ENCODE results near the gene KANK2. TPM values are rescaled to one million over a fixed set of nuclear protein-coding genes. Genes with fewer than 3 reads are reported as not detected.
"Not testable (repeated sequence)": the region's sequence is repeated elsewhere in the genome, so short reads cannot be mapped to it uniquely, and the experiment has no call there.

KANK2 gene
- total RNA-seq, 6 experiments from 2014 or later = 132 to 167 (median 156) TPM

DNA sequence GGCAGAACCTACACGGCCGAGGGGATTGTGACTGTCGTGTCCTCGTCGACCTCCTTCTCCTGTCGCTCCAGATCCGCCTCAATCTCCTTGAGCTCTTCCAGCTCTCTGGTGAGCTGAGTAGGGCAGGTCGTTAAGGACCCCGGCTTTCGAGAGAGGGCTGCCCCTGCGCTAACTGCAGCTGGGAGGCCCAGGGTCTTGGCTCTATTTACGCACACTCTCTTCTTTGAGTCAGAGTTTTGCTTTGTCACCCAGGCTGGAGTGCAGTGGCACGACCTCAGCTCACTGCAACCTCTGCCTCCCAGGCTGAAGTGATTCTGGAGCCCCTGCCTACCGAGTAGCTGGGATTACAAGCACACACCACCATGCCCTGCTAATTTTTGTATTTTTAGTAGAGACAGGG, 49.3 kb downstream of the KANK2 start:
- Mint-ChIP-seq H3K36me3 (ENCODE audit: low read depth) (peaks cover 21% of the 10 kb centered on the region), H3K27ac (no peak overlapping the region)
- no peak for DNase-seq

GRCh38 chr19:11145536-11145924, 51.8 kb downstream of the KANK2 start:
- Mint-ChIP-seq H3K4me1 (ENCODE audit: low read depth) (peaks cover 20% of the 10 kb centered on the region), H3K27ac (peak overlapping the region; percentile 53; the same call in 1 of the 2 replicates), H3K27me3 (ENCODE audit: insufficient read depth) (no peaks in the 10 kb centered on the region), H3K36me3 (ENCODE audit: low read depth) (peaks cover 21% of the 10 kb centered on the region), H3K9me3 (no peaks in the 10 kb centered on the region), H3K4me3 (no peak overlapping the region)
- DNase-seq = no peak
- TF ChIP-seq, protein P1, sequence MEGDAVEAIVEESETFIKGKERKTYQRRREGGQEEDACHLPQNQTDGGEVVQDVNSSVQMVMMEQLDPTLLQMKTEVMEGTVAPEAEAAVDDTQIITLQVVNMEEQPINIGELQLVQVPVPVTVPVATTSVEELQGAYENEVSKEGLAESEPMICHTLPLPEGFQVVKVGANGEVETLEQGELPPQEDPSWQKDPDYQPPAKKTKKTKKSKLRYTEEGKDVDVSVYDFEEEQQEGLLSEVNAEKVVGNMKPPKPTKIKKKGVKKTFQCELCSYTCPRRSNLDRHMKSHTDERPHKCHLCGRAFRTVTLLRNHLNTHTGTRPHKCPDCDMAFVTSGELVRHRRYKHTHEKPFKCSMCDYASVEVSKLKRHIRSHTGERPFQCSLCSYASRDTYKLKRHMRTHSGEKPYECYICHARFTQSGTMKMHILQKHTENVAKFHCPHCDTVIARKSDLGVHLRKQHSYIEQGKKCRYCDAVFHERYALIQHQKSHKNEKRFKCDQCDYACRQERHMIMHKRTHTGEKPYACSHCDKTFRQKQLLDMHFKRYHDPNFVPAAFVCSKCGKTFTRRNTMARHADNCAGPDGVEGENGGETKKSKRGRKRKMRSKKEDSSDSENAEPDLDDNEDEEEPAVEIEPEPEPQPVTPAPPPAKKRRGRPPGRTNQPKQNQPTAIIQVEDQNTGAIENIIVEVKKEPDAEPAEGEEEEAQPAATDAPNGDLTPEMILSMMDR (IDR thresholded peaks at IDR 0.05) = no peak

More for the DNA sequence above, 49.3 kb downstream of the KANK2 start:
- TF ChIP-seq, protein P1 (IDR thresholded peaks at IDR 0.05) = no peak
- no peak overlapping the region for H3K4me3 Mint-ChIP-seq
- no peaks in the 10 kb centered on the region for H3K9me3 Mint-ChIP-seq
- peaks cover 18% of the 10 kb centered on the region for H3K4me1 Mint-ChIP-seq (ENCODE audit: low read depth)
- H3K27me3 Mint-ChIP-seq (ENCODE audit: insufficient read depth) = no peaks in the 10 kb centered on the region; the same call in 1 of the 2 replicates

DNA sequence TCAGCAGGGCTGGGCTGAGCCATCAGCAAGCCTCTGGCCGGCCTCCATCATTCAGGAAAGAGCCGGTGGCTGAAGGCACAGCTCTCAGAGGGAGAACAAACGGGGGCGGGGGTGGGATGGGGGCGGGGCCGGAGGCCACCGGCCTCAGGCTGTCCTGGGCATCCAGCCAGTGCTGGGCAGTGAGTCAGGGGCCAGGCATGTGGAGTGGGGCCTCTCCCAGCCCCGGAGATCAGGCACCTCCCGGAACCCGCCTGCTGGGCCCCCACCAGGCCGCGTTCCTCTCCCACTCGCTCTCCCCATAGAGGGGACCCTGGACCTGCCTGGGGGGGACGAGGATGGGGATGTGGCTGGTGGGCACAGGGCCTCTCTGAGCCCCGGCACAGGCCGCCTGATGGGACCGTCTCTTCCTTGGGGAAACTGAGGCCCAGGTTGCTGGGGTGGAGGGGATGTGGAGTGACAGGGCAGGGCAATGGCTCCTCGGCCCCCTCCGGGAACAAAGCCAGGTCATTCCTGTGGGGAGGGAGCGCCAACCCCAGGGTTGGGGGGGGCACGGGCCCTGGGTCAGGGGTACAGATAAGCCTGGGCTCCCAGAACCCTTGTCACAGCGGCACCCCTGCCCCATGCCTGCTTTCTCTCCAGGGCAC, 54.7 kb downstream of the KANK2 start:
- TF ChIP-seq, protein P1 (IDR thresholded peaks at IDR 0.05) = no peak
- no peaks in the 10 kb centered on the region for H3K27me3 Mint-ChIP-seq (ENCODE audit: insufficient read depth)
- H3K4me3 Mint-ChIP-seq = peak overlapping the region; percentile 47
- peak overlapping the region; percentile 94 for H3K27ac Mint-ChIP-seq
- DNase-seq = peak; percentile 93
- H3K4me1 Mint-ChIP-seq (ENCODE audit: low read depth) = peaks cover 43% of the 10 kb centered on the region
- peaks cover 21% of the 10 kb centered on the region for H3K36me3 Mint-ChIP-seq (ENCODE audit: low read depth)
- no peaks in the 10 kb centered on the region for H3K9me3 Mint-ChIP-seq

DNA sequence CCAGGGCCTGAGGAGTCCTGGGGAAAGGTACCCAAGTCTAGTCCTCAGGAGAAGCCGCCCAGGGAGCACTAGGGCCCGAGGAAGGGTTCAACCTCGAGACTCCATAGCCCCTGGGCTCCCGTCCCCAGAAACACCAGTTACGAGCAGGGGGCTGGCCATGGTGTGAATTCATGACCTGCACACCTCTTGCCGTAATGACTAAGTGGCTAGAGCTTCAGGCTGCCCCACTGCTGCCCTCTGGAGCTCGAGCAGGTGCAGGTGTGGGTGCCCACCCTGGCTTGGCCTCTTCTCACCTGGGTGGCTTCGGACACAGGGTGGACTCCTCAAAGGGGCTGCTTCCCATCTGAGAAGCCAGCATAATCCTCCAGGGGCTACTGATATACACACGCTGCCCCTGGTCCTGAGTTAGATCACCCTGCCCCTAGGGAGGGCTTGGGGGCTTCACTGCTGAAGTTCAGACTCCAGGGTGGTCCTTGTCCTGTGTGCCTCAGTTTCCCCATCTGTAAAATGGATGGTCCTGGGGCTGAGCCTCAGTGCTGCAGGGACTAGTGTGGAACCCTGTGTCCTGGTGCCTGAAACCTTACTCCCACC, 55.3 kb downstream of the KANK2 start:
- Mint-ChIP-seq H3K9me3 (no peaks in the 10 kb centered on the region), H3K4me3 (peak overlapping the region; percentile 45), H3K4me1 (ENCODE audit: low read depth) (peaks cover 47% of the 10 kb centered on the region), H3K36me3 (ENCODE audit: low read depth) (peaks cover 19% of the 10 kb centered on the region), H3K27me3 (ENCODE audit: insufficient read depth) (no peaks in the 10 kb centered on the region), H3K27ac (peak overlapping the region; percentile 75)
- DNase-seq = no peak
- TF ChIP-seq, protein P1 (IDR thresholded peaks at IDR 0.05) = no peak; the same call in 1 of the 2 replicates

DNA sequence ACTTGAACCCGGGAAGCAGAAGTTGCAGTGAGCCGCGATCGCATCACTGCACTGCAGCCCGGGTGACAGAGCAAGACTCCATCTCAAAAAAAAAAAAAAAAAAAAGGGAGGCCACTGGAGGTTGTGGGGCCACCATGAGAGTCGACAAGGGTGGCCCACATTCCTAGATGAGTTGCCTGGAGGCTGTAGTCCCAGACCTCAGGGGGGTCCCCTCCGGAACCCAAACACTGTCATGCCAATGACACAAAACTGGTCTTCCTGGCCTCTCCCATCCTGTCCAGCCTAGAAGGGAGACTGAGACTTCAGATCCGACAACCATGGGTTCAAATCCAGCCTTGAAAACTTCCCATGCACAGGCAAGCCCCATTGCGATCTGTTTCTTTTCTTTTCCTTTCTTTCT, 56.4 kb downstream of the KANK2 start:
- TF ChIP-seq, protein P1 (IDR thresholded peaks at IDR 0.05) = no peak
- no peak for DNase-seq
- peaks cover 56% of the 10 kb centered on the region for H3K4me1 Mint-ChIP-seq (ENCODE audit: low read depth)
- peak overlapping the region; percentile 5; the same call in 1 of the 2 replicates for H3K27ac Mint-ChIP-seq
- peaks cover 10% of the 10 kb centered on the region for H3K36me3 Mint-ChIP-seq (ENCODE audit: low read depth)
- no peaks in the 10 kb centered on the region for H3K9me3 Mint-ChIP-seq
- H3K4me3 Mint-ChIP-seq = no peak overlapping the region
- no peaks in the 10 kb centered on the region for H3K27me3 Mint-ChIP-seq (ENCODE audit: insufficient read depth)

GRCh38 chr19:11140023-11140538, 57.3 kb downstream of the KANK2 start:
- H3K4me1 Mint-ChIP-seq (ENCODE audit: low read depth) = peaks cover 57% of the 10 kb centered on the region
- not testable (repeated sequence) for H3K9me3 Mint-ChIP-seq; H3K27me3 Mint-ChIP-seq (ENCODE audit: insufficient read depth); H3K36me3 Mint-ChIP-seq (ENCODE audit: low read depth); DNase-seq; H3K4me3 Mint-ChIP-seq
- peak overlapping the region; percentile 99 for H3K27ac Mint-ChIP-seq
